GM19240 (cell line): ENCODE measurements around the gene ITPRID1.
"Not testable (repeated sequence)": the region's sequence is repeated elsewhere in the genome, so short reads cannot be mapped to it uniquely, and the experiment has no call there.

Experiments
- DNase-seq: peaks from one replicate; pipeline ENCODE4 v3.0.0; 2011; ENCODE audit warnings: low spot score; ENCODE audit not compliant: insufficient read length

ITPRID1 gene

DNA sequence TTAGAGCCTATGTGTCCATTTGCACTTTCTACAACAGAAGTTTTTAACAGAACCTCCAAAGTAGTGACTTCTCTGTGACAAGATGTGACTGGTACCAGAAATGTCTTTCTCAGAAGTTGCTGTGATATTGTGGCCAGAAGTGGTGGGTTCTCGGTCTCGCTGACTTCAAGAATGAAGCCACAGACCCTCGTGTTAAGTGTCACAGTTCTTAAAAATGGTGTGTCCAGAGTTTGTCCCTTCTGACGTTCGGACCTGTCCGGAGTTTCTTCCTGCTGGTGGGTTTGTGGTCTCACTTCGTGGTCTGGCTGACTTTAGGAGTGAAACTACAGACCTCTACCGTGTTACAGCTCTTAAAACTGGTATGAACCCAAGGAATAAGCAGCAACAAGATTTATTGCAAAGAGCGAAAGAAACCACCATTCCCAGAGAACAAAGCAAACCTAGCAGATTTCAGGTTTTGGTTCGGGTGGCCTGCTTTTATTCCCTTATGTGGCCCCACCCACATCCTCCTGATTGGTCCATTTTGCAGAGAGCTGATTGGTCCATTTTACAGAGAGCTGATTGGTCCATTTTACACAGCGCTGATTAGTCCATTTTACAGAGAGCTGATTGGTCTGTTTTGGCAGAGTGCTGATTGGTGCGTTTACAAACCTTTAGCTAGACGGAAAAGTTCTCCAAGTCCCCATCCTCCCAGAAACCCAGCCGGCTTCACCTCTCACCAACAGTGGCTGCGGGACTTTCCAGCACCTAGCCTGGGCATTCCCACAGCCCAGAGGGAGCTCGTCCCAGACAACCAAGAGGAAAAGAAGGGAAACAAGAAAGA, 3.0 kb downstream of the ITPRID1 start:
- DNase-seq, result no peak

- no peak for DNase-seq
Observed at GRCh38 chr7:31517513-31517912, 3.6 kb downstream of the ITPRID1 start.

GRCh38 chr7:31518766-31519165, 4.9 kb downstream of the ITPRID1 start:
- DNase-seq, result no peak

DNA sequence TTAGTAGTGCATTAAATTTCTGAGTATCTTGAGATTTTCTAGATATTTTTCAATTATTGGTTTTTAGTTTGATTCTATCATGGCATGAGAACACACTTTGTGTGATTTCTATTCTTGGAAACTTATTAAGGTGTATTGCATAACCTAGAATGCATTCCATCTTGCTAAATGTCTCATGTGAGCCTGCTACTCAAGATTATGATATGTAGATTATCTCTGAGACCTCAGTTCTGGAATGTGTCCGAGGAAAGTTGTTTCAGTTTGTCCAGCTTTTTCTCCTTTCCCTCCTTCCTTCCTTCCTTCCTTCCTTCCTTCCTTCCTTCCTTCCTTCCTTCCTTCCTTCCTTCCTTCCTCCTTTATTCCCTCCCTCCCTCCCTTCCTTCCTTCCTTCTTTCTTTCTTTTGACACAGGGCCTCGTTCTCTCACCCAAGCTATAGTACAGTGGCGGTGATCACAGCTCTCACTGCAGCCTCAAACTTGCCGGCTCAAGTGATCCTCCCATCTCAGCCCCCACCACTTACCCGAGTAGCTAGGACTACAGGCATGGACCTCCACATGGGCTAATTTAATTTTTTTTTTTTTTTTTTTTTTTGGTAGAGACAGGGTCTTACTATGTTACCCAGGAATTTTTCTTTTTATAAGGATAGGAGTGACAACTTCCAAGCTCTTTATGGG, 7.6 kb downstream of the ITPRID1 start:
- DNase-seq, result no peak

- DNase-seq, result no peak
Observed at GRCh38 chr7:31526864-31527263, 13.0 kb downstream of the ITPRID1 start.

- DNase-seq, result no peak
Observed at GRCh38 chr7:31529103-31529502, 15.2 kb downstream of the ITPRID1 start.

GRCh38 chr7:31540651-31541185, 26.8 kb downstream of the ITPRID1 start:
- DNase-seq, result not testable (repeated sequence)

- no peak for DNase-seq
Observed at GRCh38 chr7:31545549-31545948, 31.7 kb downstream of the ITPRID1 start.

GRCh38 chr7:31549611-31550010, 35.7 kb downstream of the ITPRID1 start:
- DNase-seq, result no peak

DNA sequence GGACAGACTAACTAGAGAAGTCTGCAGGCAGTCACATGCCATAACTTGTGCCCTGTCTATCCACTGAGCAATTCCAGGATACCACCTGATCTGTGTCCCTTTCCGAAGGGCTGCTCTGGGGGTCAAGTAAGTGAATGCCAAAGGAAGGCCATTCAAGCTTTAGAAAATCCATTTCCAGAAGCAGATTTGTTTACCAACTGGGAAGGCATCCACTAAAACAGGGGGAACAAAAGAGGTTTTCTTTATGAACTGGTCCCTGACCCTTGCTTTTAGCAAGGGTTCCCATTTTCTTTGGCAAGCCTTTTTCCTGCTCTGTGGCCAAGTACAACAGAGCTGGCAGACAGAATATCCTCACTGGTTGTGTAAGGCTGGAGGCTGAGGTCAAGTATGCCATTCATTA, 36.5 kb downstream of the ITPRID1 start:
- DNase-seq, result no peak

DNA sequence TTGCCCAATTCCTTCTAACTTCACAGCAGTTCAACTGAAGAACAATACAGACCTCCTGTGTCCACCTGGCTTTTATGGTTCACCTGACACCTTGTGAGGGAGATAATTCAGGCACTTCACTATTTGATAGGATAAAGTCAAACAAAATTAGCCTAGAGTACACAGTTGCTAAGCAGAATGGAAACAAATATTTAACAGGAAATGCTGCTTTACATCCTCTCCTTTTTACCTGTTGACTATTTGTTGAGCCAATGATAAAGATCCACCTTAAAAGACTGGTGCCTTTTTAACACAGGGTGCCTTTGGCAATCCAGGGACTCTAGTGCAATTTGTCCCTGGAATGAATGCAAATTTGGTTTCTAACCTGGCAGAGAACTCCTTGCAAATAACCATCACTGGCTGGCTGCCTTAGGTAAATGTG, 39.8 kb downstream of the ITPRID1 start:
- no peak for DNase-seq

GRCh38 chr7:31562002-31562401, 48.1 kb downstream of the ITPRID1 start:
- no peak for DNase-seq

GRCh38 chr7:31563522-31563921, 49.6 kb downstream of the ITPRID1 start:
- DNase-seq, result no peak

GRCh38 chr7:31563951-31564350, 50.1 kb downstream of the ITPRID1 start:
- no peak for DNase-seq

GRCh38 chr7:31564661-31565060, 50.8 kb downstream of the ITPRID1 start:
- DNase-seq, result no peak

- no peak for DNase-seq
Observed at GRCh38 chr7:31569528-31569927, 55.6 kb downstream of the ITPRID1 start.

DNA sequence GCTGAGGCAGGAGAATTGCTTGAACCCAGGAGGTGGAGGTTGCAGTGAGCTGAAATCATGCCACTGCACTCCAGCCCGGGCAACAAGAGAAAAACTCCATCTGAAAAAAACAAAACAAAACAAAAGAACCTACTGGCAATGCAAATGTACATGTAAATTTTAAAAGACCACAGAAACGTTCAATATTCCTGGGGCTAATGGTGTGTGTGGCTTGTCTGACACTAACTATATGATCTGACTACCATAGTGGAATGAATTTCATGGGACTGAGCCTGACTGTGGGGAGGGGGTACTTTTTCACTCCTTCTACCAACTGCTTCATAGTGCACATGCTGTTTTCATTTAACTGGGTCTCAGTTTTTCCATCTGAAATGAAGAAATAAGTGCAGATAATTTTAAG, 69.6 kb downstream of the ITPRID1 start:
- DNase-seq, result no peak

- no peak for DNase-seq
Observed at GRCh38 chr7:31583942-31584341, 70.1 kb downstream of the ITPRID1 start.

GRCh38 chr7:31595390-31595789, 81.5 kb downstream of the ITPRID1 start:
- DNase-seq, result no peak

GRCh38 chr7:31602041-31602625, 88.2 kb downstream of the ITPRID1 start:
- no peak for DNase-seq

GRCh38 chr7:31603046-31603445, 89.2 kb downstream of the ITPRID1 start:
- DNase-seq, result no peak

DNA sequence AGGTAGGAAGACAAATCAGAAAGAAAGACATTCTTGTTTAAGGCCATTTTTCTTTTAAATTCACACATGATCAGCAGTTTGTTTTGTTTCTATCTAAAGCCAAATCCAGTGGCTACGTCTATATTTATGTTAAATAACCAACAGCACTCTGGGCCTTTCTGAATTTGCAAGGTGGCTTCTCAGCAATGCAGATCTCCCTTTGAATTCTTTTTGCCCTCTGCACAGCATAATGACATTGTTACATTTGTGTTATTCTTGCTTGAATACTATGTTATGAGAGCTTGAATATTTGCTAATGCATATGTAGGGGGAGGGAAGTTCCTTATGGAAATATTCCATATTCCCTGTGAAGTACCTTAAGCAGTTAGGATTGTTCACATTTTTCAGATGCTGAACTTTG, 99.7 kb downstream of the ITPRID1 start:
- no peak for DNase-seq
